PC-3 (cell line): ENCODE data around the gene PAQR5. TPM values are rescaled to one million over a fixed set of nuclear protein-coding genes. Genes with fewer than 3 reads are reported as not detected.

Experiments used
- ATAC-seq: fragments of 200-7000 bp; cut with Tn5 transposase; 2 replicates; pipeline ENCODE4 v1.9.1; 2020; ENCODE audit warnings: mild to moderate bottlenecking, moderate library complexity
- BruUV-seq: library from RNA; stranded (reverse); fragments of 400-500 nt; replicated peaks from 2 replicates; lab custom pipeline; 2021; lab: Mats Ljungman, UMichigan
- CTCF ChIA-PET: fragments of 300-600 bp; sonication (Branson Sonifier 250); formaldehyde crosslinking; loops from one replicate; lab custom pipeline; 2022; ENCODE audit warnings: antibody characterized with exemption; lab: Charles Lee
- POLR2A ChIA-PET: fragments of 300-600 bp; sonication (Branson Sonifier 250); formaldehyde crosslinking; loops from one replicate; lab custom pipeline; 2022; ENCODE audit warnings: antibody characterized with exemption; ENCODE audit not compliant: unreplicated experiment; lab: Charles Lee
- DNase-seq: peaks from one replicate; pipeline ENCODE4 v3.0.0-alpha.2; 2015
- H2AFZ ChIP-seq: fragments of 300-600 bp; sonication (generic); 2 replicates; pipeline ENCODE4 v1.6.0; 2016; ENCODE audit warnings: antibody characterized with exemption, low read length
- H3F3A ChIP-seq: fragments of 300-600 bp; sonication (generic); one replicate; pipeline ENCODE4 v1.6.0; 2017; ENCODE audit warnings: antibody characterized with exemption, low read length, control low read depth, mild to moderate bottlenecking; ENCODE audit not compliant: unreplicated experiment
- H3K27ac ChIP-seq: fragments of 300-600 bp; sonication (generic); 2 replicates; pipeline ENCODE4 v1.5.1; 2016; ENCODE audit warnings: mild to moderate bottlenecking, low read length
- H3K27me3 ChIP-seq: fragments of 300-600 bp; sonication (generic); 2 replicates; pipeline ENCODE4 v1.6.1; 2016; ENCODE audit warnings: low read length, mixed read lengths
- H3K36me3 ChIP-seq: fragments of 300-600 bp; sonication (generic); 2 replicates; pipeline ENCODE4 v1.6.1; 2016; ENCODE audit warnings: low read depth, mixed run types, low read length, mixed read lengths
- H3K4me1 ChIP-seq: fragments of 300-600 bp; sonication (generic); 2 replicates; pipeline ENCODE4 v1.5.1; 2016; ENCODE audit warnings: low read length; ENCODE audit not compliant: insufficient read depth
- H3K4me2 ChIP-seq: fragments of 300-600 bp; sonication (generic); 2 replicates; pipeline ENCODE4 v1.6.0; 2016; ENCODE audit warnings: low read length
- H3K4me3 ChIP-seq: fragments of 300-600 bp; sonication (generic); 2 replicates; pipeline ENCODE4 v1.5.1; 2016; ENCODE audit warnings: mild to moderate bottlenecking, low read length, mixed read lengths
- H3K79me2 ChIP-seq: fragments of 300-600 bp; sonication (generic); 2 replicates; pipeline ENCODE4 v1.6.1; 2017; ENCODE audit warnings: low read length, mixed read lengths
- H3K9ac ChIP-seq: fragments of 300-600 bp; sonication (generic); 2 replicates; pipeline ENCODE4 v1.6.0; 2016; ENCODE audit warnings: mild to moderate bottlenecking, low read length
- H3K9me2 ChIP-seq: fragments of 300-600 bp; sonication (generic); replicated peaks from 2 replicates; pipeline ENCODE4 v1.6.1; 2016; ENCODE audit warnings: mixed run types, low read length, mixed read lengths
- H3K9me3 ChIP-seq: fragments of 300-600 bp; sonication (generic); 2 replicates; pipeline ENCODE4 v1.6.1; 2016; ENCODE audit warnings: low read length, mixed read lengths
- H4K20me1 ChIP-seq: fragments of 300-600 bp; sonication (generic); 2 replicates; pipeline ENCODE4 v1.6.1; 2016; ENCODE audit warnings: low read length, mixed read lengths
- CTCF ChIP-seq: fragments of 300-600 bp; sonication (generic); conservative IDR thresholded peaks from 2 replicates; pipeline ENCODE4 v1.5.1; 2017; ENCODE audit warnings: antibody characterized with exemption, low read depth, mild to moderate bottlenecking, low read length
- EZH2 ChIP-seq: fragments of 300-600 bp; sonication (generic); IDR thresholded peaks from one replicate; pipeline ENCODE4 v1.6.1; 2017; ENCODE audit warnings: antibody characterized with exemption, mild to moderate bottlenecking, low read length; ENCODE audit not compliant: unreplicated experiment
- EZH2phosphoT487 ChIP-seq: fragments of 300-600 bp; sonication (generic); IDR thresholded peaks from 2 replicates; pipeline ENCODE4 v1.6.1; 2018; ENCODE audit warnings: mild to moderate bottlenecking, antibody characterized with exemption, low read length, borderline replicate concordance
- intact Hi-C: fragments of 100-400 bp; cut with micrococcal nuclease; formaldehyde crosslinking; loops from 2 replicates; pipeline ENCODE4 v1.9.0; 2023
- total RNA-seq: library from RNA; depleted of rRNA; stranded (reverse); fragments of >200 nt; gene quantifications from 2 replicates; pipeline ENCODE4 v1.2.3, GENCODE V29; 2014

The PAQR5 gene
- total RNA-seq, 1 experiment from 2014 or later, result 12.2 TPM

GRCh38 chr15:69373406-69373805 is 74.7 kb downstream of the PAQR5 start:
- CTCF ChIA-PET, result no interaction called here
- BruUV-seq, result no TSS peak
- no peaks in the 10 kb centered on the region for H3K4me1 ChIP-seq
- H3K9ac ChIP-seq, result no peak overlapping the region
- no peak for TF ChIP-seq EZH2phosphoT487
- no peak for TF ChIP-seq EZH2
- no peak for TF ChIP-seq CTCF
- DNase-seq (no peak), ATAC-seq (no peak)
- no peaks in the 10 kb centered on the region for H3F3A ChIP-seq
- no peaks in the 10 kb centered on the region for H3K36me3 ChIP-seq
- H3K4me2 ChIP-seq, result no peak overlapping the region
- POLR2A ChIA-PET, result no interaction called here
- intact Hi-C loops, result no loop called here
- H3K27me3 ChIP-seq, result no peaks in the 10 kb centered on the region
- no peaks in the 10 kb centered on the region for H4K20me1 ChIP-seq
- H3K9me2 ChIP-seq, result no peaks in the 10 kb centered on the region
- no peak overlapping the region for H3K27ac ChIP-seq
- H3K9me3 ChIP-seq, result no peaks in the 10 kb centered on the region
- no peak overlapping the region for H3K4me3 ChIP-seq
- no peaks in the 10 kb centered on the region for H3K79me2 ChIP-seq
- H2AFZ ChIP-seq, result no peak overlapping the region

GRCh38 chr15:69375151-69375790 is 76.6 kb downstream of the PAQR5 start:
- no peaks in the 10 kb centered on the region for H3K79me2 ChIP-seq
- BruUV-seq, result no TSS peak
- no peak overlapping the region for H2AFZ ChIP-seq
- ChIA-PET POLR2A (no interaction called here), CTCF (no interaction called here)
- H3F3A ChIP-seq, result no peaks in the 10 kb centered on the region
- no peaks in the 10 kb centered on the region for H4K20me1 ChIP-seq
- no peaks in the 10 kb centered on the region for H3K27me3 ChIP-seq
- no peak overlapping the region for H3K27ac ChIP-seq
- H3K4me3 ChIP-seq, result no peak overlapping the region
- H3K4me1 ChIP-seq, result no peaks in the 10 kb centered on the region
- ATAC-seq, result no peak
- intact Hi-C loops, result no loop called here
- no peak overlapping the region for H3K9ac ChIP-seq
- no peaks in the 10 kb centered on the region for H3K36me3 ChIP-seq
- no peak for DNase-seq
- no peaks in the 10 kb centered on the region for H3K9me2 ChIP-seq
- no peaks in the 10 kb centered on the region for H3K9me3 ChIP-seq
- H3K4me2 ChIP-seq, result no peak overlapping the region
- no peak for TF ChIP-seq CTCF
- no peak for TF ChIP-seq EZH2phosphoT487
- TF ChIP-seq EZH2, result no peak

GRCh38 chr15:69377216-69377970 is 78.7 kb downstream of the PAQR5 start:
- H3K27ac ChIP-seq, result no peak overlapping the region
- ChIA-PET POLR2A (no interaction called here), CTCF (interaction anchor here (0.5 kb wide), 1 partner anchor 94 kb away, joined by 3 read pairs; no protein-coding TSS in a partner anchor)
- no peaks in the 10 kb centered on the region for H4K20me1 ChIP-seq
- no peak overlapping the region for H2AFZ ChIP-seq
- no peaks in the 10 kb centered on the region for H3K9me3 ChIP-seq
- TF ChIP-seq EZH2 (no peak), CTCF (no peak), EZH2phosphoT487 (no peak)
- no peak overlapping the region for H3K4me2 ChIP-seq
- ATAC-seq, result no peak
- intact Hi-C loops, result no loop called here
- no peaks in the 10 kb centered on the region for H3K27me3 ChIP-seq
- no TSS peak for BruUV-seq
- no peaks in the 10 kb centered on the region for H3K36me3 ChIP-seq
- no peak overlapping the region for H3K4me3 ChIP-seq
- no peaks in the 10 kb centered on the region for H3K79me2 ChIP-seq
- no peaks in the 10 kb centered on the region for H3K9me2 ChIP-seq
- H3K4me1 ChIP-seq, result no peaks in the 10 kb centered on the region
- DNase-seq, result no peak
- H3F3A ChIP-seq, result no peaks in the 10 kb centered on the region
- no peak overlapping the region for H3K9ac ChIP-seq
